HK-2 (cell line): ENCODE data around the gene SLC6A17.
A peak's percentile ranks its signal among the peaks of the same experiment; 100 is the strongest.

Experiments
- DNase-seq: peaks from one replicate; pipeline ENCODE4 v3.0.0-alpha.2; 2018; ENCODE audit not compliant: unreplicated experiment

The SLC6A17 gene

GRCh38 chr1:110205156-110205555 lies 54.9 kb downstream of the SLC6A17 start:
- no peak for DNase-seq

DNA sequence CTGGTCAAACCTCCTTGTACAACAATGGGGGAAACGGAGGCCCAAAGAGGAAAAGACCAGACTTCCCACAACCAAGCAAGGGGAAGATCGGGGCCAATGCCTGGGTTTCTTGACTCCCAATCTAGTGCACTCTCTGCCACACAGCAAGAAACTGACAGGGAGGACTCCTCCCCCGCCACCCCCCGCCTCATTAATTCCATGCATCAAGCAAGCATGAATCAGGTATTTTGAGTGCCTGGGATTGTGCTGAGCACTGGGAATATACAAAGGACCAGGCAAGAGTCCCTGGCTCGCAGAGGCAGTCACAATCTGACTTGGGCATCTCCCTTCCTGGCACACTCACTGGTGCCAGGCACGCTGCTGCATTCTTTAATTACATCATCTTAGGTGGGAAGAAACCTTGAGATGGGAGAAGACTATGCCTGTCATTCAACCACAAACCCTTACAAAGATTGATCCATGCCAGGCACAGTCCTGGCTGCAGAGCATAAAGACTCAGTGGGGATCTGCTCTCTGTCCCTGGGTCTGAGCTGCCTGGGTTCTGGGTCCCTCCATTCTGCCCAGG lies 55.4 kb downstream of the SLC6A17 start:
- no peak for DNase-seq

- no peak for DNase-seq
Observed at GRCh38 chr1:110206261-110206920, 56.1 kb downstream of the SLC6A17 start.

- DNase-seq: peak; percentile 46
Observed at GRCh38 chr1:110207831-110208230, 57.5 kb downstream of the SLC6A17 start.

DNA sequence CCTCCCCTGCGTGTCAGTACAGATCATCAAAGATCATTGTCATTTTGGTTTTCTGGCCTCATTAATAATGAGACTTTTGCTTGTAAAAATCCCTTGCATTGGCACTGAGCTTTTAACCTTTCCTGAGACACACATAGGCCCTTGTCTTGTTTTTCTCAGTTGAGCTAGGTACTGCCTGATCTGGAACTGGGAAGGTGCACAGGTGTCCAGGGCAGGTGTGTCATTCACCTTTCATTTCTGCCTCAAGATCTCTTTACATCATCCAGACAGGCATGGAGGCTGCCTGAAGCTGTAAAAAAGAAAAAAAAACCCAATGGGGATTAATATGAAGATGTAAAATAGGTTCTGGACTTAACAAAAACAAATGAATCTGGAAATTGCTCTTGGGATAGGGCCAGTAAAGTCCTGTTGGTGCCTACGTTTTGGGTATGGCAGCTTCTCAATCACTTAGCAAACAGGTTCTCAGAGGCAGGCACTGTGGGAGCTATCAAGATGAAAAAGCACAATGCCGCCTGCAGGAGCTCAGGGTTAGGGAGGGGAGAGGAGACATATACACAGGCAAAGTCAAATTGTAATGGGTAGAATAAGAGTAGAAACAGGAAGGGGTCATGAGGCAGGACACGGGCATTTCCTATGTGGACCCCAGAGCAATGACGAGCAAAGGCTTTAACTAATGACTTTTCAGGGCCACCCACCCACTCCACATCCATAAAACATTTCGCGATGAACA lies 58.8 kb downstream of the SLC6A17 start:
- no peak for DNase-seq

GRCh38 chr1:110209715-110210603 lies 59.7 kb downstream of the SLC6A17 start, which contains the start of gene KCNC4:
Gene KCNC4 (plus strand): TSS chr1:110210314. CDS start chr1:110211500, 1,186 bp downstream.
- peak; percentile 34 for DNase-seq

DNA sequence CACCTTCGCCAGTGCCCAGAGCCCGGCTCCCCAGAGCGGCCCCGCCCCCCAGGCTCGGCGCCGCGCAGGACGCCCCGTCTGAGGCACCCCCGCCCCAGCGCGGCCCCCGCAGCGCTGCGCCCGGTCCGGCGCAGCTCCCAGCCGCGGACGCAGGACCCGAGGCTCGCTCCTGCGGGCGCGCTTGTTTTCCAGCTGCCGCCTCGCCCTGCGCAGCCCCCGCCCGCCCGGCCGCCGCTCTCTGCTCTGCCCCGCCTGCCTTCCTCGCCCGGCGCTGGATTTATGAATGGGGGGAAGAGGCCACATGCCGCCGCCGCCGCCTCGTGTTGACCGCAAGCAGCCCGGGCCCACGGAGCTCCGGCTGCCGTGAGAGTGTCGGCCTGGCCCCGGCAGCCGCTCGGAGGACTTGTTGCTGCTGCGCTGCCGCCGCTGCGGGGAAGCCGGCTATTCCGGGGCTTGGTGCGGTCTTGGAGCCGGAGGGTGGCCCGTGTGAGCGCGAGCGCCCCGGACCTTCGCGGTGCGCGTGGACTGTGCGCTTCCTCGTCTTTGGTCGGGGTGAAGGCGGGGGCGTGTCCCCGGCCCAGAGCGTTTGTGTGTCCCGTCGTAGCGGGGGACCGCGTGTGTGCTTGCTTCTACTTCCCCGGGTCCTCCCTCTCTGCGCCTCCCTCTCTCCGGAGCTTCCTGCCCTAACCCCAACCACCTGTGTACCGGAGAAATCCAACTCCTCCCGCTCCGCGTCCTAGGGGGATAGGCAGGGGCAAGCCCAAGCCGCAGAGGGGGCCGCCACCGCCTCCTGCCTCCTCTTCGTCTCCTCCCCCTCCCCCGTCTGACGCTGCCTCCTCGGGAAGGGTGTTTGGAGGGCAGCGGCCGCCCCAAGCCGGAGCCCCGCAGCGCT lies 60.6 kb downstream of the SLC6A17 start:
- peak; percentile 25 for DNase-seq

- no peak for DNase-seq
Observed at GRCh38 chr1:110211496-110212168, 61.3 kb downstream of the SLC6A17 start.

- no peak for DNase-seq
Observed at GRCh38 chr1:110212169-110213142, 62.2 kb downstream of the SLC6A17 start.

- no peak for DNase-seq
Observed at GRCh38 chr1:110213143-110213540, 62.8 kb downstream of the SLC6A17 start.

DNA sequence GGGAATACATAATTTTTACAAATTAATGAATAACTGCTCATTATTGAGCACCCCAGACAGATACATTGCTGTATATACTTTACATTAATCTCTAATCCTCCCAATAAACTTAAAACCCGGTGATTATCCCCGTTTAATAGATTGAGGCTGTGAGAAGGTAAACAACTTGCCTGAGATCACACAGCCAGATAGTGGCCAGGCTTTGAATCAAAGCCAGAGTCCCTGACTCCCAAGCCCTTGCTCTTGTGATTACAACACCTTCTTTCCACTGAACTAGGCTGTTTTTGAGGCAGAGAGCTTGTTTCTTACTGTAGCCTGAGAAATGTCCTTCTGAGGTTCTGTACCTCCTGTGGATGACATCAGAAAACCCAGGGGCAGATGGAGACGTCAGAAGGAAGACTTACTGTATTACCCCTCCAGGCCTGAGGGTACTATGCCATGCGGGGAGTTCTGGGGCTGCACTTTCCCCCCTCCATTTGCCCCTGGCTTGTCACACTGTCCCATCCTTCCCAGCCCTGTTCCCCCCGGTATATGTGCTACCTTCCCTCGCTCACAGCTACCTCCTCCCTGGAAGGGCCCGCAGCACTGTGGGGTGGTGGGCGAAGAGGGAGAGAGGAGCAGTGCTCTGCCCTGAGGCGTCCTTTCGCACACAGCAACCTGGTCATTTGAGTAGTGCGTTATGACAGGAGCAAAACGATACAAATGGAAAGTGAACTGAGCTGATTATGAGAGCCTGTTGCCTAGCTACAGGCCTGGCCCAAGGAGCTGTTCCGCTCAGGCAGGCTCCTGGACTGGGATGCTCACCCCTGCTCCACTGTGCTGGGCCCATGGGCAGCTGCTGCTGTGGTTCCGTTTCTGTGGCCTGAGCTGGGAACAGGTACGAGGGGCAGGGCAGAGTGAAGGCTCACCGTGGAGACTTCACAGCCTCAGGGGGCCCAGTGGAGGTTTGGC lies 64.4 kb downstream of the SLC6A17 start:
- no peak for DNase-seq

DNA sequence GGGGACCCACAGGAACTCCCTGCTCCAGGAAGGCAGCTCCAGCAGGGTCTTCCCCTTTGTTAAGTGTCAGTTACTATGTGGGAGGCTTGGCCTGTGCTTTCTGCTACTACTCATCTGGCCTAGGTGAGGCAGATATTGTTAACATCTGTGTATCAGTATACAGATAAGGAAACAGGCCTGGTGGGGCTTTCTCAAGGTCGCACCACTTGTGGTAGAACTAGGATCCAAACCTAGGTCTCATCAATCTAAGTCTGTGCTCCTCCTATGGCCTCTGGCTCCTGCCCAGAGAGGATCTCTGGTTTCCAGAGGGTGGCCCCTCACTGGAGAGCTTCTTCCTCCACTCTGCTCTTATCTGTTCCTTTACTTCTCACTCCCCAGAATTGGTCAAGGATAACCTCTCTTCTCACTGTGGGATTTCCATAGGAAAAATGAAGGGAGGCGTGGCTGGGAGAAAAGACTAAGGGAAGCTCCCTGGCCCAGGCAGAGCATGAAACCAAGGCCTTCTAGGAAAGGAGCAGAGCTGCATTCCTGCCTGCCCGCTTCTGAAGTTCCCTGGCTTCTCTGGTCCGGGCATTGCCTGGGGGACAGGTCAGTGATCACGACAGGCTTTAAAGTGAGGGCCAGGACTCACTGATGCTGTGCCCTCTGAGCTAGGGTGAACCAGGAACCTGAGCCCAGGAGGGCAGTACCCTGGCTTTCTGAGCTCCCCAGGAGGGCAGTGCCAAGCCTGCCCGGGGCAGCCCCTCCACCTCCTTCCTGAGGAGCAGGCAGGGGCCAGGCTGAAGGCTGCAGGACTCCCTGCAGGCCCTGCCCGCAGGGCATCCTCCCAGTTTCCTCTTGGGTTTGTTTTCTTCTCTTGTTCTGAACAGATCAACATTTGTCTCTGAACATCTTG lies 65.6 kb downstream of the SLC6A17 start:
- DNase-seq: no peak

DNA sequence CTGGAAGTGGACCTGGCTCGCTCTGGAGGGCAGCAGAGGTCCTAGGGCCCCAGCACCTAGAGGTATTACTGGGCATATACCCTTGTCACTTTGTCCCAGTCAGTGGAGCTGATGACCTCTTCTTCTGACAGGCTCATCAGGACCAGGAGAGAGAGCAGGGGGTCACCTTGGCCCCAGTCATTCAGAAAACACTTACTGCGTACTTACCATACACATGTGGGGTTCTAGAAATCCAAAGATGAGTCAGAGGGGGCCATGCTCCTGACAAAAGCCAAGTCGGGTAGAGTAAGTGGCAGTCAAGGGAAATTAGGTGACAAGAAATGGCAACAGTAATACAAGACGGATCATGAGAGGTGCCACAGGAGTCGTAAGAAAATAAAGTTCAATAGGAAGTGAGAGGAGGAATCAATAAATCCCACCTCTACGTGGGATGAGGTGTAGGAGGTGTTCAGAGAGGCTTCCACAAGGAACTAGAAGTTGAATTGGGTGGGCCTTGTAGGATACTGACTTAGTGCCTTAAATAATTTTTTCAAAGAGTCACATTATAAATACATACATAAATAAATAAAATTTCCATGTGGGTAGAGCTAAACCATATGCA lies 66.7 kb downstream of the SLC6A17 start:
- no peak for DNase-seq

DNA sequence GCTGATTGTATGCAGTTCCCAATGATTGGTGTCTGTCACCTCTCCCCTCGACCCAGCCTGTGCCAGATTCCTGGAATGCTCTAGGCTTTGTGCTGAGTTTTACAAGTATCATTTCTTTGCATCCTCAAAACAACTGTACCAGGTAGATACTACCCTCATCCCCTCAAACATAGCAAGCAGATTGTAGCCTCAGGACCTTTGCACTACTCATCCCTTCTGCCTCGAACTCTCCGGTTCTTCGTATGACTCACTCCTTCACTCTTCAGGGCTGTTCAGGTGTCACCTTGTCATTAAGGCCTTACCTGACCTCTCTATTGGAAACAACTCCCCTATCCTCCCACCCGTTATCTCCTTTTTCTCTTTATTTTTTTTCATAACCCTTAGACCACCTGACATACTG lies 67.8 kb downstream of the SLC6A17 start:
- DNase-seq: no peak

DNA sequence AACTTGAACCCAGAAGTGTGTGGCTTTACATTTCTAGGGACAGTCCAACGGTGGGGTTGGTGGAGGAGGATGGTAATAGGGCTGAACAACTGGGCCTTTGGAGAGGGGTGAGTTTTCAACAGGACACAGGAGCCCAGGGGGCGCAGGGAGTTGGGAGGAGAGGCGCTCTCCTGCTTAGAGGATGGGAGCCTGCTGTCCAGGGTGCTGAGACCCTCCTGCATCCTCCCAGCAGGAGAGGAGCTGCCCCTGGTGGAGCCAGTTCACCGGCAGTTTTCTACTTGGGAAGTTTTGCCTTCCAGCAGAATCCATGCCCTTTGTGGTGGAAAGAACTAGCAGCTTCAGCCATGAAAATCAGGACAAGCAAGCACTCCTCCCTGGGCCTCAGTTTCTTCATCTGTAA lies 68.4 kb downstream of the SLC6A17 start:
- no peak for DNase-seq

GRCh38 chr1:110220324-110220723 lies 70.0 kb downstream of the SLC6A17 start:
- DNase-seq: no peak

DNA sequence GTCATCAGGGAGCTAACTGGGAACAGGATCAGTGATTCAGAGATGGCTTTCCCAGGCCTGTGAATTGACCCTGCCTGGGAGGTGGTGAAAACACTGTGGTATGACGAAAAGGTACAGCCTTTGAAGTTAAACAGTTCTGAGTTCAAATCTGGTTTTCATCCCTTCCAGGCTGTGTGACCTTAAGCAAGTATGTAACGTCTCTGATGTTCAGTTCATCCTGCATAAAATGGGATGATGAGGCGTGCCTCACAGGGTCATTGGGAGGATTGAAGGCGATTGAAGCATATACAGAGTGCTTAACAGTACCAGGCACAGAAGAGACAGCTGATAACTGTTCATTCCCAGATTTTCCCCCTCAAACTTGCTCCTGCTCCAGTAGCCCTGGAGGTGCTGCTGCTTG lies 70.8 kb downstream of the SLC6A17 start:
- DNase-seq: no peak
